GM21825 (cell line): ENCODE results near the gene CORO7.

ENCODE experiments used
- ATAC-seq: cut with Tn5 transposase; IDR thresholded peaks from one replicate; pipeline ENCODE4 v1.9.1; 2021; ENCODE audit warnings: mild to moderate bottlenecking, moderate library complexity; ENCODE audit not compliant: unreplicated experiment

CORO7 gene

DNA sequence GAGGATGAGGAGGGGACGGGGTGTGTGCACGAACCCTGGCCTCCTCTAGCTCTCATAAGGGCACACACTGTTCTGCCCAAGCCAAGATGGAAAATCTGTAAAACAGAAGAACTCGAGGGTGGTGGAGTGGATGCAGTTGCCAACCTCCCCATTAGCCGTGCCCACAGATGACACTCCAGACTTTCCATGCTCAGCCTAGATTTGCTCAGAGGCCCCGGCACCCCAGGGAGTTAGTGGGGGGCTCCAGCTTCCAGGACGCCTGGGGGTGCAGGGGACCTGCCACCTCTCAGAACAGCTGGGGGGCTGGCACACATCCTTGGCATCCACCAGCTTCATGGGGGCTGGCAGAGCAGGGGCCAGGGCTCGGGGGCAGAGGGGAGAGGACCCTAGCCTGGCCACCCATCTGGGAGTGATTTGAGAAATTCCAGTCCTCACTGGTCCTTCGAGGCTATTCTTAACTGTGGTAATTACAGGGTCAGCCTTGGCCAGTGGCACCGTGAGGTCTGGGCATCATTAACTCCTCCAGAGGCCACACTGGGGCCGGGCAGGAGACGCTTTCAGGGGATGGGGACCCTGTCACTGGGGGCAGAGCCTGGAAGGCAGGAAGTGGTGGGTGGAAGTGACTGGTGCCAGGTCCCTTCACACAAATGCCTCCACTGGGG, 30.5 kb downstream of the CORO7 start:
- no peak for ATAC-seq

GRCh38 chr16:4385066-4385788, 31.2 kb downstream of the CORO7 start:
- ATAC-seq, result no peak

- ATAC-seq, result no peak
These were observed 31.9 kb downstream of the CORO7 start for GRCh38 chr16:4384509-4384942.

DNA sequence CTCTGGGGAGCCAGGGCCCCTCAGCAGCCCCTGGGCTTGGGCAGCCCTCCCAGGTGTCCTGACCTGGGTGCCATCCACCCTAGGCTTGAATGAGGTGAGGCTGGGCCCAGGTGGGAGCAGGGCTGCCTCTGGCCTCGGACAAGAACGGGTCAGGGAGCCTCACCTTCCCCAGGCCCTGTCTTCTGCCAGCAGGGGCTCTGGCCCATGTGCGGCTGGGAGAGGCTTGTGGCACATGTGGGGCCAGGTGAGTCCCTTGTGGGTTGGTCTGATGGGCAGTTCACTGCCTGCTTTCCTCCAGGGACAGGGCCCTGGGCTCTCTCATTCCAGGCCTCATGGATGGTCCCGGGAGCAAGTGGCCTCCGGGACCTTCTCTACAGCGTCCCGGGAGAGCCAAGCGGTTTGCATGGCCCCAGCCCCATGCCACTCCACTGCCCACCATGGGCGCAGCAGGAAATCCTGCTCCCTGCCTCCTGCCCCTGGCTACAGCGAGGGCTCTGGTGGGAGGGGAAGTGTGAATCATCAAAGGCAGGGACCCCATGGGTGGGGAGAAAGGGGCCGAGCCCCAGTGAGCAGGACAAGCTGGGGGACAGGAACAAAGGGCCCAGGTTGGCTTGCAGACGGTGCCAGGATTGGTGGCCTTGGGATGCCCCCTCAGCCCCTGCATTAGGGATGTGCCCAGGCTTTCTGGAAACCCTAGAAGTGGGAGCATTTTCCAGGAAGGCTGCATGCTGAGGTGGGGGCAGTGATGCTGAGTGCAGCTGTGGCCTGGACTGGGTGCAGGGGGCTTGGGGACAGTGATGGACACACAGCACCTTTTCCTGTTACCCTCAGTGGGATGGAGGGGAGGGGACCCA, 32.6 kb downstream of the CORO7 start:
- no peak for ATAC-seq

GRCh38 chr16:4382795-4383357, 33.5 kb downstream of the CORO7 start:
- no peak for ATAC-seq

- ATAC-seq, result no peak
These were observed 34.2 kb downstream of the CORO7 start for GRCh38 chr16:4381935-4382794.

DNA sequence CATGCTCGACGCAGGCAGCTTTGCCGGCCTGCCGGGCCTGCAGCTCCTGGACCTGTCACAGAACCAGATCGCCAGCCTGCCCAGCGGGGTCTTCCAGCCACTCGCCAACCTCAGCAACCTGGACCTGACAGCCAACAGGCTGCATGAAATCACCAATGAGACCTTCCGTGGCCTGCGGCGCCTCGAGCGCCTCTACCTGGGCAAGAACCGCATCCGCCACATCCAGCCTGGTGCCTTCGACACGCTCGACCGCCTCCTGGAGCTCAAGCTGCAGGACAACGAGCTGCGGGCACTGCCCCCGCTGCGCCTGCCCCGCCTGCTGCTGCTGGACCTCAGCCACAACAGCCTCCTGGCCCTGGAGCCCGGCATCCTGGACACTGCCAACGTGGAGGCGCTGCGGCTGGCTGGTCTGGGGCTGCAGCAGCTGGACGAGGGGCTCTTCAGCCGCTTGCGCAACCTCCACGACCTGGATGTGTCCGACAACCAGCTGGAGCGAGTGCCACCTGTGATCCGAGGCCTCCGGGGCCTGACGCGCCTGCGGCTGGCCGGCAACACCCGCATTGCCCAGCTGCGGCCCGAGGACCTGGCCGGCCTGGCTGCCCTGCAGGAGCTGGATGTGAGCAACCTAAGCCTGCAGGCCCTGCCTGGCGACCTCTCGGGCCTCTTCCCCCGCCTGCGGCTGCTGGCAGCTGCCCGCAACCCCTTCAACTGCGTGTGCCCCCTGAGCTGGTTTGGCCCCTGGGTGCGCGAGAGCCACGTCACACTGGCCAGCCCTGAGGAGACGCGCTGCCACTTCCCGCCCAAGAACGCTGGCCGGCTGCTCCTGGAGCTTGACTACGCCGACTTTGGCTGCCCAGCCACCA, 35.1 kb downstream of the CORO7 start:
- ATAC-seq, result no peak

DNA sequence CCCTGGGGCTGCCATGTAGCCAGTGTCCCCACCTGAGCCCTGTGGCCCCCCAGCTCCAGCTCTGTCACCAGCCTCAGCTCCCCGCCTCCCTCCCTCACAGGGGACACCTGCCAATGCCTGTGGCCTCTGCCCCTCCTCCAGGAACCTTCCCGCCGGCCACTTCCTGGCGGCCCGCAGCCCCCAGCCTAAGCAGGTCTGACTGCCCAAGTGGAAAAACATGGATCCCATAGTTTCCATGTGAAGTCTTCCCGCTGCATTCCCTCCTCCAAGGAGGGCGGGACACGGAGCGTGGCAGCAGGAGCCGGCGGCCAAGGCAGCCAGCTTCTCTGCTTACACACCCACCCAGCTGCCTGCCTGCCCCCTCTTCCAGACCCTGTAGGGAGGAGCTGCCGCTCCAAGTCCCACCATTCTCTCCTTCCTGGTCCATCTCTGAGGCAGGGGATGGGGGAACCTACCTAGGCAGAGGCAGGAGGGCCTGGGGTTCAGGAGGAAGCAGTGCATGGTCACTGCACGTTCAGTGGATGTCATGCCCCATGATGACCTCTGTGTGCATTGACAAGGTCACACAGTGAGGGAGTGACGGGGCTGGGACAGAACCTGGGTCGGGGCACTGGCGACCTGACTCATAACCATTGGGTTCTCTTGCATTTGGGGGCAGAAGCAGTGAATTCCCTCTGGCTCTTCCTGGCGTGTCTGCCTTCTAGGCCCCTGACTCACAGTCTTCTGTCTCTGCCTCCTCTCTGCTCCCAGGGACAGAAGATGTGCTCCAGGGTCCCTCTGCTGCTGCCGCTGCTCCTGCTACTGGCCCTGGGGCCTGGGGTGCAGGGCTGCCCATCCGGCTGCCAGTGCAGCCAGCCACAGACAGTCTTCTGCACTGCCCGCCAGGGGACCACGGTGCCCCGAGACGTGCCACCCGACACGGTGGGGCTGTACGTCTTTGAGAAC, 36.0 kb downstream of the CORO7 start:
- ATAC-seq, result no peak

- ATAC-seq, result no peak
These were observed 37.3 kb downstream of the CORO7 start for GRCh38 chr16:4378999-4379690.

DNA sequence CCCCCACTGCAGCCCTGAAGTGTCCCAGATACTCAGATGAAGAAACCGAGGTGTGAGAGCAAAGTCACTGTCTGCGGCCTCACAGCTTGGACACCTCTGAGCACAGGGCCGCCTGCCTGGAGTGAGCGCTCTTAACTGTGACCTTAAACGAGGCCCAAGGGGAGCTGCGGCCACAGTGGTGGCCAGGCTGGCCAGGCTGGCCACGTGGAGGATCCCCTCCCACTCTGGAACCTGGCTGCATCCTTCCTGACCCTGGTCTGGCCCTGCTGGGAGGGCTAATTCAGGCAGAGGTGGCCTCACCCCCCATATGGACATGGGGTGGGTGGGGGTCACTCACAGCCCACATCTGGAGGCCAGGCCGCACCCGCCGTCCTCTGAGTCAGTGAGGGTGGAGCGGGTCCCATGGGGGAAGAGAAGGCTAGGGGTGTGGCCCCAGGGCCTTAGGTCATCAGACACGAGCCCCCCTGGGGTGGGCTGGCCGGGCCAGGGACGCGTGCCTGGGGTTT, 38.2 kb downstream of the CORO7 start:
- ATAC-seq, result no peak

DNA sequence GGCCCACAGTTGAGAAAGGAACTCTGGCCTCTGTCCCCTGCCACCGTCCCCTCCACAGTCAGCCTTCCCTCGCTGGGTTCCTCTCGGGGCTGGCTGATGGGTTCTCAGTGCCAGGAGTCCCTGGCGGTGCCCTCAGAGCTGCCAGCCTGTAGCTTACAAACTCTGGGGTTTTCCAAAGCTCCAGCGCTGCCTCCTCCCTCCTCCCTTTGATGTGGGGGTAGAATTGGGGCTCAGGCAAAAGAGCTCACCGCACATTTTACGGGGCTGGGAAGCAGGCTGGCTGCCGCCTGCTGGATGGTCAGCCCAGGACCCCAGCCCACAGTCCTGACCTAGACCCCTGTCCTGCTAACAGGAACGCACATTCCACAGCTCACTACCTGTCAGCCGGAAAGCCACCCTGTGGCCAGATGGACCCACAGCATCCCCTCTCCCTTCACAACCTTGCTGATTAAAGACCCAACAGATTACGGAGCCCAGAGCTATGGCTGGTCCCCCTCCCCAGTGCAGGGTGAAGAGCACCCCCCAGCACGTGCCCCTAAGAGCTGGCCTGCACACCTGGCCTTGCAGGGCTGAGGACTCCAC, 38.7 kb downstream of the CORO7 start:
- no peak for ATAC-seq

DNA sequence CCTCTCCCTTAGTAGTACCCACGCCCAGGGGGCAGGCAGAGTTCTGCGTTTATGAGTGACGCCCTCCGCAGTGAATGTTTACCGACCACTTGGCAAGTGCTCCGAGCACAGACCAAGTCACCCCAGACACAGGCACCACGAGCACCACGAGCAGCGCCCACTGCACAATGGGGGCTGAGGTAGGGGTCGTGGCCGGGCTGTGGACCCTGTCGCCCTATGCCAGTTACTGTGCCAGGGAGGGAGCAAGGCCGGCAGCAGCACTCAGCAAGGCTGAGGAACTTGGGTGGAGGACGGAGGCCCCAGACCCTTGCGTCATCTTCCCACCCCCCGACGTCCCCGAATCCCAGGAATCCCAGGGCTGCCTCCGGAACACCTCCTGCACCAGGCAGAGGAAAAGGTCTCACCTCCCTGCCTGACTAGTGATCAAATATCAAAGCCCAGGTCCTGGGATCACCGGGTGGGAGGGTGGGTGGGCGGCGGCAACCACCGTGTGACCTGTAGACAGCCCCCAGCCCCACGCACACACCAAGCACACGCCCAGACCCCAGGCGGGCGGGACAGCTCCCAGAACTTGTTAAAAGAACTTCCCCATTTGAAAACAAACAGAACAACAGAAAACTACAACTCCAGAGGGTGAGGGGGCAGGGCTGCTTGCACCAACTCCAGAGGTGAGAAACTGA, 39.4 kb downstream of the CORO7 start:
- no peak for ATAC-seq

GRCh38 chr16:4376126-4376892, 40.1 kb downstream of the CORO7 start:
- ATAC-seq, result no peak

DNA sequence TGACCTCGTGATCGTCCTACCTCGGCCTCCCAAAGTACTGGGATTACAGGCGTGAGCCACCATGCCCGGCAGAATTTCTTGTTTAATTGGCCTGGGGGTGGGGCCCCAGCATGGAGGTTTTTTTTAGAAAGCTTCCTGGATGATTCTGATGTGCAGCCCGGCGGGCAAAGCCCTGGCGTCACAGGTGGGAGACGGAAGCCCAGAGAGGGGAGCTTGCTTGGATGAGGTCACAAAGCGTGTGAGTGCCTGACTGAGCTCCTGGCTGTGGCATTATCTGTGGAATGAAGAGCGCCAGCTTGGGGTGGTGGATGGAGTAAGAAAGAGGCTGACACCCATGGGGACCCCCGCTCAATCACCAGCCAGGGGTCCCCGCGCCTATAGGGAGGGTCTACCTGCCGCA, 40.7 kb downstream of the CORO7 start:
- no peak for ATAC-seq

GRCh38 chr16:4373909-4374742, 42.3 kb downstream of the CORO7 start:
- ATAC-seq, result no peak
